ENCODE results near the gene BCAS3.

GRCh38 chr17:61321344-61321743 lies 643.7 kb downstream of the BCAS3 start:
- TF ChIP-seq, protein P1, sequence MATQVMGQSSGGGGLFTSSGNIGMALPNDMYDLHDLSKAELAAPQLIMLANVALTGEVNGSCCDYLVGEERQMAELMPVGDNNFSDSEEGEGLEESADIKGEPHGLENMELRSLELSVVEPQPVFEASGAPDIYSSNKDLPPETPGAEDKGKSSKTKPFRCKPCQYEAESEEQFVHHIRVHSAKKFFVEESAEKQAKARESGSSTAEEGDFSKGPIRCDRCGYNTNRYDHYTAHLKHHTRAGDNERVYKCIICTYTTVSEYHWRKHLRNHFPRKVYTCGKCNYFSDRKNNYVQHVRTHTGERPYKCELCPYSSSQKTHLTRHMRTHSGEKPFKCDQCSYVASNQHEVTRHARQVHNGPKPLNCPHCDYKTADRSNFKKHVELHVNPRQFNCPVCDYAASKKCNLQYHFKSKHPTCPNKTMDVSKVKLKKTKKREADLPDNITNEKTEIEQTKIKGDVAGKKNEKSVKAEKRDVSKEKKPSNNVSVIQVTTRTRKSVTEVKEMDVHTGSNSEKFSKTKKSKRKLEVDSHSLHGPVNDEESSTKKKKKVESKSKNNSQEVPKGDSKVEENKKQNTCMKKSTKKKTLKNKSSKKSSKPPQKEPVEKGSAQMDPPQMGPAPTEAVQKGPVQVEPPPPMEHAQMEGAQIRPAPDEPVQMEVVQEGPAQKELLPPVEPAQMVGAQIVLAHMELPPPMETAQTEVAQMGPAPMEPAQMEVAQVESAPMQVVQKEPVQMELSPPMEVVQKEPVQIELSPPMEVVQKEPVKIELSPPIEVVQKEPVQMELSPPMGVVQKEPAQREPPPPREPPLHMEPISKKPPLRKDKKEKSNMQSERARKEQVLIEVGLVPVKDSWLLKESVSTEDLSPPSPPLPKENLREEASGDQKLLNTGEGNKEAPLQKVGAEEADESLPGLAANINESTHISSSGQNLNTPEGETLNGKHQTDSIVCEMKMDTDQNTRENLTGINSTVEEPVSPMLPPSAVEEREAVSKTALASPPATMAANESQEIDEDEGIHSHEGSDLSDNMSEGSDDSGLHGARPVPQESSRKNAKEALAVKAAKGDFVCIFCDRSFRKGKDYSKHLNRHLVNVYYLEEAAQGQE (IDR thresholded peaks at IDR 0.05; ENCODE audit: borderline replicate concordance) = no peak
- TF ChIP-seq POLR2AphosphoS5 (IDR thresholded peaks at IDR 0.05) = no peak
- no peak for TF ChIP-seq CTCF (IDR thresholded peaks at IDR 0.05; ENCODE audit: poor library complexity, severe bottlenecking)
